Spleen (tissue), 11 donors: ENCODE measurements around the gene TMEM179. TPM values are rescaled to one million over a fixed set of nuclear protein-coding genes. Genes with fewer than 3 reads are reported as not detected.

Experiments
- DNase-seq: peaks from one replicate; pipeline ENCODE4 v3.0.0-alpha.2; 2020
- H3K27ac ChIP-seq, 8 donors: fragments of 200-600 bp; sonication (generic) in 7 of 8; 1 replicate in 4 of 8; 2 replicates in 4 of 8; pipeline versions ENCODE4 v1.5.0 to v1.8.0; 2016 to 2021; ENCODE audit warnings: inconsistent platforms in 4 of 8, mild to moderate bottlenecking in 4 of 8, moderate library complexity in 1 of 8
- H3K27me3 ChIP-seq, 7 donors: fragments of 200-600 bp; sonication (generic) in 6 of 7; replicated peaks in 1 of 7; 1 replicate in 4 of 7; 2 replicates in 3 of 7; pipeline versions ENCODE4 v1.5.0 to v1.8.0; 2016 to 2021; ENCODE audit warnings: inconsistent platforms in 3 of 7, mild to moderate bottlenecking in 1 of 7
- H3K36me3 ChIP-seq, 6 donors: fragments of 200-600 bp; sonication (generic) in 5 of 6; 1 replicate in 4 of 6; 2 replicates in 2 of 6; pipeline versions ENCODE4 v1.5.0 to v1.8.0; 2016 to 2021; ENCODE audit warnings: inconsistent platforms in 2 of 6
- H3K4me1 ChIP-seq, 6 donors: fragments of 200-600 bp; sonication (generic) in 5 of 6; 1 replicate in 3 of 6; 2 replicates in 3 of 6; pipeline versions ENCODE4 v1.5.0 to v1.8.0; 2016 to 2021; ENCODE audit warnings: inconsistent platforms in 3 of 6
- H3K4me3 ChIP-seq, 8 donors: fragments of 200-600 bp; sonication (generic) in 7 of 8; 1 replicate in 4 of 8; 2 replicates in 4 of 8; pipeline versions ENCODE4 v1.5.0 to v1.8.0; 2016 to 2021; ENCODE audit warnings: inconsistent platforms in 4 of 8, mild to moderate bottlenecking in 4 of 8, moderate library complexity in 2 of 8
- H3K9me3 ChIP-seq, 8 donors: fragments of 200-600 bp; sonication (generic) in 7 of 8; 1 replicate in 4 of 8; 2 replicates in 4 of 8; pipeline versions ENCODE4 v1.5.0 to v1.8.0; 2016 to 2021; ENCODE audit warnings: inconsistent platforms in 4 of 8
- CTCF ChIP-seq, 11 experiments: fragments of 200-600 bp in 7 of 11; fragments of 450-650 bp in 4 of 11; sonication (generic) in 4 of 11; IDR thresholded peaks in 8 of 11; conservative IDR thresholded peaks in 3 of 11; 1 replicate in 7 of 11; 2 replicates in 4 of 11; pipeline versions ENCODE4 v1.4.0 to v1.8.0; 2016 to 2021; ENCODE audit warnings: antibody characterized with exemption in 11 of 11, inconsistent platforms in 4 of 11, mild to moderate bottlenecking in 1 of 11
- POLR2A ChIP-seq, 3 donors: fragments of 450-650 bp; IDR thresholded peaks; one replicate each; pipeline ENCODE4 v1.5.1; 2017; ENCODE audit warnings: antibody characterized with exemption in 3 of 3, mild to moderate bottlenecking in 1 of 3
- POLR2AphosphoS5 ChIP-seq, 3 donors: sonication (generic); formaldehyde crosslinking; IDR thresholded peaks; one replicate each; pipeline ENCODE4 v1.5.1; 2017; ENCODE audit warnings: antibody characterized with exemption in 3 of 3
- WGBS, 5 donors: extraction: QIAGEN DNeasy Blood & Tissue Kit in 3 of 5; methylation state at CpG; one replicate each; pipeline versions ENCODE4 v1.1.5 to v1.1.7; 2013 to 2018; 5-methylcytosine and 5-hydroxymethylcytosine counted together
- intact Hi-C: fragments of 100-400 bp; cut with DNase I; formaldehyde crosslinking; loops from one replicate; pipeline ENCODE4 v1.15.0; 2023; ENCODE audit warnings: low total_unique reads
- polyA plus RNA-seq, 3 donors: library from polyadenylated mRNA; stranded (reverse); fragments of 200-250 nt; gene quantifications; one replicate each; pipeline ENCODE4 v1.2.1, GENCODE V29; 2013
- total RNA-seq, 7 donors: library from RNA; depleted of rRNA in 3 of 7; stranded (reverse); fragments of >200 nt in 3 of 7; fragmentation: NEBNext Ultra II Directional in 4 of 7; extraction: Animal tissue kit (Norgen Biotek cat#: 25700) in 4 of 7; gene quantifications; one replicate each; pipeline versions ENCODE4 v1.1.0 to v1.2.1, GENCODE V29; 2016 to 2021
- donor health status: healthy with polysubstance abuse.
- donor health status: DM: no; HTN: no; CAD: no; lungs with moderate emphysema.
- donor health status: DM: no; HTN: no; CAD: no.
- donor health status: Bipolar disorder and iron deficiency.
- donor health status: healthy.
- donor health status: DM: no; HTN: no; CAD: no.
- donor health status: DM: yes; HTN: yes; CAD: no.

TMEM179 gene
- total and polyA plus RNA-seq, 10 donors: 0.08 TPM; not detected in 9

GRCh38 chr14:104577847-104578301 lies 26.7 kb downstream of the TMEM179 start:
- DNase-seq: no peak
- no peak overlapping the region for H3K27ac ChIP-seq
- H3K9me3 ChIP-seq: no peaks in the 10 kb centered on the region
- H3K27me3 ChIP-seq: peaks cover 0 to 78% (median 11%) of the 10 kb centered on the region in 7 donors
- 53 to 69% (median 61%) methylated on average over 2 to 19 of the region's 19 CpGs; no CpG with 5 or more reads in 1 of the 5 donors for WGBS, 5 donors
- no peak for TF ChIP-seq POLR2A (IDR thresholded peaks at IDR 0.05)
- TF ChIP-seq POLR2AphosphoS5 (IDR thresholded peaks at IDR 0.05): no peak
- TF ChIP-seq CTCF (IDR thresholded peaks at IDR 0.05 in 8 of 11, conservative IDR thresholded peaks at IDR 0.05 in 3 of 11): no peak
- no peak overlapping the region for H3K4me3 ChIP-seq
- no peaks in the 10 kb centered on the region for H3K36me3 ChIP-seq
- intact Hi-C loops: no loop called here
- peaks cover 0 to 5% (median 0%) of the 10 kb centered on the region in 6 donors for H3K4me1 ChIP-seq

- intact Hi-C loops: no loop called here
- Histone ChIP-seq H3K27me3 (peaks cover 0 to 77% (median 11%) of the 10 kb centered on the region in 7 donors), H3K4me3 (no peak overlapping the region), H3K36me3 (no peaks in the 10 kb centered on the region), H3K9me3 (no peaks in the 10 kb centered on the region), H3K4me1 (peaks cover 0 to 2% (median 0%) of the 10 kb centered on the region in 6 donors), H3K27ac (no peak overlapping the region)
- 75 to 100% (median 82%) methylated on average over 1 to 12 of the region's 12 CpGs; no CpG with 5 or more reads in 1 of the 5 donors for WGBS, 5 donors
- no peak for DNase-seq
- TF ChIP-seq POLR2AphosphoS5 (IDR thresholded peaks at IDR 0.05) (no peak), POLR2A (IDR thresholded peaks at IDR 0.05) (no peak), CTCF (IDR thresholded peaks at IDR 0.05 in 8 of 11, conservative IDR thresholded peaks at IDR 0.05 in 3 of 11) (no peak)
Observed at GRCh38 chr14:104577426-104577825, 27.1 kb downstream of the TMEM179 start.

GRCh38 chr14:104576970-104577332 lies 27.6 kb downstream of the TMEM179 start:
- H3K27me3 ChIP-seq: peaks cover 0 to 77% (median 11%) of the 10 kb centered on the region in 7 donors
- WGBS, 5 donors: 61 to 82% (median 69%) methylated on average over 7 to 9 of the region's 9 CpGs
- no peaks in the 10 kb centered on the region for H3K36me3 ChIP-seq
- H3K9me3 ChIP-seq: no peaks in the 10 kb centered on the region
- no peak for DNase-seq
- no peak overlapping the region for H3K27ac ChIP-seq
- H3K4me3 ChIP-seq: no peak overlapping the region
- no peaks in the 10 kb centered on the region for H3K4me1 ChIP-seq
- no peak for TF ChIP-seq POLR2A (IDR thresholded peaks at IDR 0.05)
- no peak for TF ChIP-seq CTCF (IDR thresholded peaks at IDR 0.05 in 8 of 11, conservative IDR thresholded peaks at IDR 0.05 in 3 of 11)
- TF ChIP-seq POLR2AphosphoS5 (IDR thresholded peaks at IDR 0.05): no peak
- intact Hi-C loops: no loop called here

GRCh38 chr14:104576232-104576969 lies 28.2 kb downstream of the TMEM179 start:
- no peak for DNase-seq
- no peak overlapping the region for H3K4me3 ChIP-seq
- whole genome bisulfite sequencing, 5 donors: 65 to 73% (median 69%) methylated on average over 8 to 16 of the region's 16 CpGs
- intact Hi-C loops: no loop called here
- no peak overlapping the region for H3K27ac ChIP-seq
- TF ChIP-seq POLR2AphosphoS5 (IDR thresholded peaks at IDR 0.05) (no peak), CTCF (IDR thresholded peaks at IDR 0.05 in 8 of 11, conservative IDR thresholded peaks at IDR 0.05 in 3 of 11) (no peak)
- H3K4me1 ChIP-seq: no peaks in the 10 kb centered on the region
- H3K9me3 ChIP-seq: no peaks in the 10 kb centered on the region
- peaks cover 0 to 77% (median 11%) of the 10 kb centered on the region in 7 donors for H3K27me3 ChIP-seq
- H3K36me3 ChIP-seq: no peaks in the 10 kb centered on the region
